ENCODE results near the gene VEPH1. TPM values are rescaled to one million over a fixed set of nuclear protein-coding genes. Genes with fewer than 3 reads are reported as not detected.

VEPH1 gene
- total RNA-seq, 1 experiment from 2014 or later, result not detected

GRCh38 chr3:157530637-157531300 is 27.6 kb upstream of the VEPH1 start:
- H3K36me3 ChIP-seq, result no peaks in the 10 kb centered on the region
- no peak for DNase-seq
- no peaks in the 10 kb centered on the region for H3K27me3 ChIP-seq
- H3K4me3 ChIP-seq, result no peak overlapping the region
- H3K9me3 ChIP-seq, result peaks cover 2% of the 10 kb centered on the region; the same call in 1 of the 2 replicates

- H3K4me3 ChIP-seq, result no peak overlapping the region
- DNase-seq, result no peak
- no peaks in the 10 kb centered on the region for H3K9me3 ChIP-seq
- H3K36me3 ChIP-seq, result no peaks in the 10 kb centered on the region
- no peaks in the 10 kb centered on the region for H3K27me3 ChIP-seq
These were observed 26.5 kb upstream of the VEPH1 start for GRCh38 chr3:157529751-157530150.

- Histone ChIP-seq H3K36me3 (no peaks in the 10 kb centered on the region), H3K9me3 (no peaks in the 10 kb centered on the region), H3K4me3 (no peak overlapping the region), H3K27me3 (no peaks in the 10 kb centered on the region)
- no peak for DNase-seq
These were observed 25.9 kb upstream of the VEPH1 start for GRCh38 chr3:157529085-157529484.

DNA sequence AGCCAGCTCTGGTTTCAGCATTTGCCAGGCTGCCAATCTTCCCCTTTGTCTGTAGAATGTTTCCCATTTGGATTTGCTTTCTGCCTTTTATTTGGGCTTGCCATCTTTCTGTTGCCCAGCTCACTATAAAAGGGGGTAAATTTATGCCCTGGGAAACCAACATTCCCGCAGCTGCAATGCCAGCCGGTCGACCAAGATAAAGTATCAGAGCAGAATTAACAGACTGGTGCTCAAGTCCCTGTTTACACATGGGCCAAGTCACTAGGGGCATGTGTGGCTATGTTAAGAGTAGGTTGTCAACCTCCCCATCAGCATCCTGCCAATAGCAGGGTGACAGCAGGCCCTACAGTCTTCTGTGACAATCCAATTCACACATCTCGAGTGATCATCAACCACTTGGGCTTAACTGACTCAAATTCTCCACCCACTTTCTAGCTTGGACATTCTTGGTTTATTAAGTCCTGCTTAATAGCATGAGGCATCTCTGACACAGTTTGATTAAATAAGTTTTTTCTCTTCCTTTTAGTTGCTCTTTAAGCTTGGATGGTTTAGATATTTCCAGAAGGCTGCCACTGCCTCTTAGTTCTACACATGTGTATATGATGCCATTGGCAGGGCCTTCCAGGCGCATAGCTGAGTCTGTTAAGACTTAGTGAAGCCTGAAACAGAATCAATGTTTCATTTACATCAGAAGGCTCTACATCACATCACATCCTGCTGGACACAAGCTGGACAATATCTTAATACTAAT is 24.1 kb upstream of the VEPH1 start:
- Histone ChIP-seq H3K36me3 (no peaks in the 10 kb centered on the region), H3K27me3 (no peaks in the 10 kb centered on the region), H3K4me3 (no peak overlapping the region), H3K9me3 (no peaks in the 10 kb centered on the region)
- DNase-seq, result no peak

DNA sequence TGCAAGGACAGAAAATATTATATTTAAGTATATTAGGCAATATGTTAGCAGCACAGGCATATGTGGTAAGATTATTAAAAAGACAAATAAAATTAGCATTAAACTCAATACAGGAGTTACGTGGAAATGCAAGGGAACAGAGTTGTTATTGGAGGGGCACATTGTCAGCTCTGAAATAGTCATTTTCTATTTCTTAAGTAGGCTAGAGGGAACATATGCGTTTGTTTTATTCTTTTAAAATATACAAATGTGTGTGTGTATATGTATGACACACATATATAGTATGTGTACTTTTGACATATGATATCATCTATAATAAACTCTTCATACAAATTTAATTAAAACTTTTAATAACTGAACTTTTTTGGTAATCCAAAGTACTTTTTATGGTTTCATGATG is 22.8 kb upstream of the VEPH1 start:
- H3K4me3 ChIP-seq, result no peak overlapping the region
- H3K36me3 ChIP-seq, result no peaks in the 10 kb centered on the region
- DNase-seq, result no peak

DNA sequence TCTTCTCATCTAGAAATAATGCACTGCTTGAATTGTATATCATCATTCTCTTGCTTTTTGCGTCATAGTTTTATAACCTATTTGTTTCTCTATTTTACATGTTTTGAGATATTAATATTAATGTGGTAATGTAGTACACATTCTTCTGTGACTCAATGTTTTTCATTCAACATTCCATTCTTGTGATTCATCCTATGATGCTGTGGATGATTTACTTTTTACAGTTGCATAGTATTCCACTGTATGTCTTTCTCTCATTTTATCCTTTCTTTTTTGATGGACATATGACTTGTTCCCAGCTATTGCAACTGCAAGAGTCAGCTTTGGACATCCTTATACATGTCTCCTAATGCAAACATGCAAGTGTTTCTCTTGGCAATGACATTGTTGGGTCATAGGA is 20.6 kb upstream of the VEPH1 start:
- no peak for DNase-seq

More for the DNA sequence above, 22.8 kb upstream of the VEPH1 start:
- no peaks in the 10 kb centered on the region for H3K9me3 ChIP-seq
- H3K27me3 ChIP-seq, result no peaks in the 10 kb centered on the region

GRCh38 chr3:157522648-157523047 is 19.4 kb upstream of the VEPH1 start:
- Histone ChIP-seq H3K9me3 (0 out of 2 replicates have a peak, but pooled peaks cover 2% of the 10 kb centered on the region), H3K36me3 (no peaks in the 10 kb centered on the region), H3K4me3 (no peak overlapping the region), H3K27me3 (no peaks in the 10 kb centered on the region)
- DNase-seq, result no peak

More for the DNA sequence above, 20.6 kb upstream of the VEPH1 start:
- H3K4me3 ChIP-seq, result no peak overlapping the region
- no peaks in the 10 kb centered on the region for H3K36me3 ChIP-seq
- H3K27me3 ChIP-seq, result no peaks in the 10 kb centered on the region
- 0 out of 2 replicates have a peak, but pooled peaks cover under 1% of the 10 kb centered on the region for H3K9me3 ChIP-seq

DNA sequence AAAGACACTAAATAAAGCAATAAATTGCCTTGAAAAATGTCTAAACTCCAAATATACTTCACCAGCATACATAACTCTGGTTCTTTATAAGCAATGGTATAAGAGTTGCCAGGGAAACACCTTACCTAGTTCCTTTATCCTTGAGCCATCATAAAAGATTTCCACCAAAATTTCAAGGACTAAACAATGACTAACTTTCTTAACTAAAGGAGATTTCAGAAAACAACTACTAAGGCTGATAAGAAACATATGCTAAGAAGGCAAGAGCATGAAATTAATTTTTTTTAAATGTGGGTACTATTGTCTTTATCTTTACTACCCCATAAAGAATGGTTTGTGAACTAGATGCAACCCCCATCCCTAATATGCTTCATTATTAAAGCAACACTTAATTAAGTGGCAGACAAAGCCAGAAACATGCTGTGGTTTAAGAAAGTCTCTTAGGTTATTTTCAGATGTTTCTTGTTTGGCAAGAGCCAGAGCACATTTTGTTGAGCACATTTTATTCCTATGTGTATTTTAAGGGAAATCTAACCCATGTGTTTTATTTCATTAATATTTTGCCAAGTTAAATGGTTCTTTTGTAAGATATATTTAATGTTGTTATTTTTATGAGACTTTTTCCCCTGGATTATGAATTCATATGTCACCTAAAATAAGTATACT is 17.4 kb upstream of the VEPH1 start:
- Histone ChIP-seq H3K9me3 (0 out of 2 replicates have a peak, but pooled peaks cover 2% of the 10 kb centered on the region), H3K27me3 (peaks cover 6% of the 10 kb centered on the region; the same call in 1 of the 2 replicates), H3K36me3 (no peaks in the 10 kb centered on the region), H3K4me3 (no peak overlapping the region)
- DNase-seq, result no peak

GRCh38 chr3:157518881-157519280 is 15.7 kb upstream of the VEPH1 start:
- H3K4me3 ChIP-seq, result no peak overlapping the region

GRCh38 chr3:157516928-157517327 is 13.7 kb upstream of the VEPH1 start:
- no peak for DNase-seq

More at GRCh38 chr3:157518881-157519280, 15.7 kb upstream of the VEPH1 start:
- Histone ChIP-seq H3K27me3 (peaks cover 10% of the 10 kb centered on the region; the same call in 1 of the 2 replicates), H3K36me3 (no peaks in the 10 kb centered on the region), H3K9me3 (0 out of 2 replicates have a peak, but pooled peaks cover 2% of the 10 kb centered on the region)
- no peak for DNase-seq

DNA sequence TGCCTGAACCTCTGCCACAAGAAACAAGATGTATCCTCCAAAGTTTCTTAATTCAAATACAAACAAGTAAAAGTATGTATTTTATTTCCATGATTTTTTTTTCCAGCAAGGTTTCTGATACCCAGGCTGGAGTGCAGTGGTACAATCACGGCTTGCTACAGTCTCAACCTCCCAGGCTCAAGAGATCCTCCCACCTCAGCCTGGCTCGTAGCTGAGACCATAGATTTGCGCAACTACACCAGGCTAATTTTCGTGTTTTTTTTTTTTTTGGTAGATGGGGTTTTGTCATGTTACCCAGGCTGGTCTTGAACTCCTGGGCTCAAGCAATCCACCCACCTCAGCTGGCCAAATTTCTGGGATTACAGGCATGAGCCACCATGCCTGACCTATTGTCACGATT is 12.2 kb upstream of the VEPH1 start:
- Histone ChIP-seq H3K36me3 (no peaks in the 10 kb centered on the region), H3K4me3 (no peak overlapping the region), H3K27me3 (peaks cover 10% of the 10 kb centered on the region; the same call in 1 of the 2 replicates), H3K9me3 (0 out of 2 replicates have a peak, but pooled peaks cover 2% of the 10 kb centered on the region)
- DNase-seq, result no peak

More at GRCh38 chr3:157516928-157517327, 13.7 kb upstream of the VEPH1 start:
- no peak overlapping the region for H3K4me3 ChIP-seq
- H3K36me3 ChIP-seq, result no peaks in the 10 kb centered on the region
- H3K27me3 ChIP-seq, result peaks cover 10% of the 10 kb centered on the region; the same call in 1 of the 2 replicates
- 0 out of 2 replicates have a peak, but pooled peaks cover 2% of the 10 kb centered on the region for H3K9me3 ChIP-seq

DNA sequence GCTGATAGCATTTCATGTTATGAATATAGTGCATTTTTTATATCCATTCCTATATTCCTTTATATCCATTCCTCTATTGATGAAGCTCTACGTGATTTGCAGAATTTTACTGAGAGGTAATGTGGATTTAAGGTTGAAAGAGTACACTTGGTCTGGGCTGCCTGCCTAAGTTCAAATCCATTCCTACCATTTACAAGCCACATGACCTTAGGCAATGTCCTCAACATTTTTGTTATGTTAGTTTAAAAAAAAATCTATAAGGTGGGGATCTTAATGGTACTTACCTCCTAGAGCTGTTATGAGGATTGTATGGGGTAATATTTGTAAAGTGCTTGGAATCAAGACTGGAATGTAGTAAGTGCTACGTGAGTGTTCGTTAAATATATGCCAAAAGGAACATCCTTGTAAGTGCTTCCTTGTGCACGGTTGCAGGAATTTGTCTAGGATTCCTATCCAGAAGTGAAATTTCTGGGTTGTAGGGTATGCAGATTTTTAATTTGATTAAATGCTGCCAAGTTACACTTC is 11.2 kb upstream of the VEPH1 start:
- H3K4me3 ChIP-seq, result no peak overlapping the region

GRCh38 chr3:157513585-157513984 is 10.4 kb upstream of the VEPH1 start:
- no peaks in the 10 kb centered on the region for H3K36me3 ChIP-seq
- DNase-seq, result no peak
- peaks cover 14% of the 10 kb centered on the region for H3K27me3 ChIP-seq
- H3K4me3 ChIP-seq, result no peak overlapping the region
- H3K9me3 ChIP-seq, result no peaks in the 10 kb centered on the region

More for the DNA sequence above, 11.2 kb upstream of the VEPH1 start:
- DNase-seq, result no peak
- Histone ChIP-seq H3K36me3 (no peaks in the 10 kb centered on the region), H3K9me3 (0 out of 2 replicates have a peak, but pooled peaks cover 2% of the 10 kb centered on the region), H3K27me3 (peaks cover 10% of the 10 kb centered on the region)

- Histone ChIP-seq H3K9me3 (no peaks in the 10 kb centered on the region), H3K36me3 (no peaks in the 10 kb centered on the region), H3K27me3 (peaks cover 16% of the 10 kb centered on the region), H3K4me3 (no peak overlapping the region)
- DNase-seq, result no peak
These were observed 9.3 kb upstream of the VEPH1 start for GRCh38 chr3:157512534-157512933.

- Histone ChIP-seq H3K27me3 (peaks cover 6% of the 10 kb centered on the region), H3K9me3 (no peaks in the 10 kb centered on the region), H3K4me3 (no peak overlapping the region), H3K36me3 (no peaks in the 10 kb centered on the region)
- no peak for DNase-seq
These were observed 5.2 kb upstream of the VEPH1 start for GRCh38 chr3:157508461-157508860.

DNA sequence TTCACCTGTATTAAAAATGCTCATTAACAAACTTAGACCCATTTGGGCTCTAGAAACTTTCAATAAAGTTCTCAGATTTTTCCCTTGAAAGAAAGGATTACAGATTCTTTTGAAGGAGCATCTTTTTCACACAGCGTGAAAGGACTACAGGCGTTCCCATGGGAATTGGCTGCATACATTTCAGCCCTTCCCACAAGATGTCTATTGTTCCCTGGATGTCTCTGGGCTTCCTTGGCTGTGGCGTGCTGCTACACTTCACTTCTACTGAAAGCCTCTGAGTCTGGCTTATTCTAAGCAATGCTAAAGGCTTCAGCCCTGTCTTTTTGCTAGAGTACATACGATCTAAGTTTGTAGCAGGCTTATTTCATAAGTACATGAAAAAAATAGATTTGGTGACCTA is 1.4 kb downstream of the VEPH1 start:
- H3K4me3 ChIP-seq, result no peak overlapping the region
- no peaks in the 10 kb centered on the region for H3K36me3 ChIP-seq
- no peak for DNase-seq
- H3K9me3 ChIP-seq, result no peaks in the 10 kb centered on the region
- H3K27me3 ChIP-seq, result no peaks in the 10 kb centered on the region

- H3K36me3 ChIP-seq, result no peaks in the 10 kb centered on the region
- DNase-seq, result no peak
- no peaks in the 10 kb centered on the region for H3K9me3 ChIP-seq
- no peaks in the 10 kb centered on the region for H3K27me3 ChIP-seq
- H3K4me3 ChIP-seq, result no peak overlapping the region
These were observed 3.0 kb downstream of the VEPH1 start for GRCh38 chr3:157500232-157500631.
